Measurements from ENCODE around the gene ALG8.
"Not testable (repeated sequence)": the region's sequence is repeated elsewhere in the genome, so short reads cannot be mapped to it uniquely, and the experiment has no call there.

ALG8 gene

DNA sequence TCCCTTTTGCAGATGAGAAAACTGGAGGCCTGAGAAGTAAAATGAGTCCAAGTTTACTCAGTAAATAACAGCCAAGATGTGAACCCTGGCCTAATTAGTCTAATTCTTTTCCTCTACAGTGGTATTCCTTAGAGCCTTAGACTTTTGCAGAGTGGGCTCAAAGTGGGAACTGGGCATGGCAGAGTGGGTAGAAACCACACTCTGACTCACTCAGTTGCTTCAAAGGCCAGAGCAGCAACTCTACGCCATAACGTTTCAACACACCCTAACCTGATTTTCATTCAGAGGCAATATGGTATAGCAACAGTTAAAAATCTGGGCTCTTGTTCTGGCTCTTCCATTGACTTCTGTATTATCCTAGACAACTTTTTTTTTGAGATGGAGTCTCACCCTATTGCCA is 73.0 kb downstream of the ALG8 start:
- no peak for DNase-seq

DNA sequence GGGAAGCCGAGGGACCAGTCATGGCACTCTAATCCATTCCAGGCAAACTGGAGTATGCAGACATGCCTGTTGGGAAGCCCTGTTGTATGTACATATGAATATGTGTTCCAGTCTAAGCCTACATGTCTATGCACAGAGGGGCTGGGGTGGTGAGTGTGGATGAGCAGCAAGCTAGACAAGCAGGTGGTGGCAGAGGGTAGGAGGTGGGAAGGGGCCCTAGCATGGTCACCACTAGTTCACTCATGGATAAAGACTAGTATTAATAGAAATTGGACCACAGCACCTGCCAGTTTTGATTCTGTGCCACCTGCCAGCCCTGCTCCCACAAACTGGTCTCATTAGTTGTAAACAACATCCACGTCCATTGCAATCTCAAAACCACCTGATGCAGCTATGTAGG is 74.2 kb downstream of the ALG8 start:
- no peak for DNase-seq

DNA sequence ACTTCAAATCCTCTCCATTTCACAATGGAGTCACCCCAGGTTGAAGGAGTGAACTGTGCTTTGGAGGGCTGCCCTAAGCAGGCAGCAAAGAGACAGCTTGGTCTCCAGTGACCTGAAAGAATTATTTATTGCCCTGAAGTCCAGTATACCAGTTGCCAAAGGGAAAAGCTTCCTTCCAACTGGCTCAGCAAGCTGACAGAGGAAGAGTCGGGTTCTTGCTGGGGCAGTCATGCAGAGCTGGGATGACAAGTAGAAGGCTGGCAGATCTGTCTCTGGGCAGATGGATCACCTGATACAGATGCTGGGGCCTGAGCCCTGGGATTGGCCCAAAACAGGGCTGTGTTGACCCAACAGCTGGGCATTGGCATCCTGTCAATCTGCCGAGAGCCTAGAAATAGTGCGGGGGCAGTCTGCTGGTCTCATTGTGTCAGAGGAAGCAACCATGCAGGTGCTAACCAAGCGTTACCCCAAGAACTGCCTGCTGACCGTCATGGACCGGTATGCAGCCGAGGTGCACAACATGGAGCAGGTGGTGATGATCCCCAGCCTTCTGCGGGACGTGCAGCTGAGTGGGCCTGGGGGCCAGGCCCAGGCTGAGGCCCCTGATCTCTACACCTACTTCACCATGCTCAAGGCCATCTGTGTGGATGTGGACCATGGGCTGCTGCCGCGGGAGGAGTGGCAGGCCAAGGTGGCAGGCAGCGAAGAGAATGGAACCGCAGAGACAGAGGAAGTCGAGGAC is 75.8 kb downstream of the ALG8 start, which contains the start of gene THRSP:
TSS of gene THRSP (plus strand) at position 422 of the 742 bp plus-strand sequence. CDS start at position 443, 21 bp downstream.
- no peak for DNase-seq

DNA sequence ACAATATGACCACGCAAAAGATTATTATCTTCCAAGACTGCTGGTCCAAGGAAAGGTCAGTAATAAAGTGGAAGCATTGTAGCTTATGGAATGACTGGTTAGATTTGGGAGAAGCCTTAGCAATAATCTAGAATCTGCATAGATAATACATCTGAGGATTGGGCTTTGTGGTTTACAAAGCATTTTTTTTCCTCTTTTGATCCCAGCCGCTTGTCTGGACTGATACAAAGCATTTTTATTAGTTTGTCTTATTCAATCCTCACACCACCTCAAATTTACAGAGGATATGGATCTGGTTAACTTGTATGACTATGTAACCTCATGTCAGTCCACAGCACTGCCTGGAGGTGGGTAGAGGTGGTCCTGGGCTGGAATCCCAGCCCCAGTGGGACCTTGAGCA is 76.8 kb downstream of the ALG8 start:
- no peak for DNase-seq

DNA sequence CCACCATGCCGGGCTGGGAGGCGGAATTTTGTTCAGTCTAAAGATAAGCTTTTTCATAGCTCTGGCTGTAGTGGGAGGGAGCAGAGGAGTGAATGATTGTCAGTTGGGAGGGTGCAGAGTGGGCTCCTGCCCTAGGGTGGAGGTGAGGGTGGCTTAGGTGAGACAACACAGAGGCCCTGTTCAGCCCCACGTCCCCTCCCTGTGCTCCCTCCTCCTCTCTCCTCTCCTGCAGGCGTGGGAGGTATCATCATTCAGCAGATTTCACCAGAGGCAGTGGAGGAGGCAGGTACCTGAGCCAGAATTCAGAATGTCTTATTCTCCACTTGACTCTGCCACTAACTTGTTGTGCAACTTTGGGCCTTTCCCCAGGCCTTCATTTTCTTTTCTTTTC is 77.5 kb downstream of the ALG8 start:
- no peak for DNase-seq

DNA sequence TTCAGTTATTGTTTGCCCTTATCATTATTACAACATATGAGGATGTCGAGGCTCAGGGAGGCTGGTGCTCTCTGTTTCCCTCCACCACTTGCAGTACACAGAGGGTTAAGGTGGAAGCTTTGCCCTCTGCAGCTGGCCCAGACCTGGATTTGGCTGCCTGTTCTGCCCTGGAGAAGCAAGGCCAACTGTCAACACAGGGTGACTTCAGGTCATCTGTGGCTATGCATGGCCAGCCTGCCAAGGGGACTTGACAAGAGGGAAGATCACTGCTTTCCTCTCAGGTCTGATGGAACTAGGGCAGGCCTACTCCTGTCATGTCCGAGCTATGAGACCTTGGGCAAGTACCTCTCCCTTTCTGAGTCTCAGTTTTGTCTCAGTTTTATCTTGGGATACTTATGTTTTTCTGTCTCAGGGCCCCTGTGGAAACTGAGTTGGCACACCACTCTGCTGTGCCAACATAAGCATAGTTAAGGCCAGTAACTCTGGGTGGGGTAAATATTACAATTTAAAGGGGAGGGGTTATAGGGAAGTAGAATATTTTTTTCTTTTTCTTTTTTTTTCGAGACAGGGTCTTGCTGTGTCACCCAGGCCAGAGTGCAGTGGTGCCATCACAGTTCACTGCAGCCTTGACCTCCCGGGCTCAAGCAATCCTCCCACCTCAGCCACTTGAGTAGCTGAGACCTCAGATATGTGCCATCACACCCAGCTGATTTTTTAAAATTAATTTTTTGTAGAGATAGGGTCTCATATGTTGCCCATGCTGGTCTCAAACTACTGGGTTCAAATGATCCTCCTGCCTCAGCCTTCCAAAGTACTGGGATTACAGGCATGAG is 78.1 kb downstream of the ALG8 start:
- DNase-seq: no peak

DNA sequence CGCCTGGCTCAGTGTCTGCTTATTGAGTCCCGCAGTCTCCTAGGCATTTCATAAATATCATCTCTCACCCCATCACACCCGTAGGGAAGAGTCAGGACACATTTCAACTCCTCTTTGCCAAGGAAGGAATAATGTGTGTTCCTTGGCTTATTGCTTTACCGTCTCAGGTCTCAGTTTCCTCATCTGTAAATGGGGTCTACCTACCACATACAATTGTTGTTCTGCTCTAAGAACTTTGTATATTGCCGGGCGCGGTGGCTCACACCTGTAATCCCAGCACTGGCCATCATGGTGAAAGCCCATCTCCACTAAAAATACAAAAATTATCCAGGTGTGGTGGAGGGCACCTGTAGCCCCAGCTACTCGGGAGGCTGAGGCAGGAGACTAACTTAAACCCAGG is 78.9 kb downstream of the ALG8 start:
- DNase-seq: no peak

DNA sequence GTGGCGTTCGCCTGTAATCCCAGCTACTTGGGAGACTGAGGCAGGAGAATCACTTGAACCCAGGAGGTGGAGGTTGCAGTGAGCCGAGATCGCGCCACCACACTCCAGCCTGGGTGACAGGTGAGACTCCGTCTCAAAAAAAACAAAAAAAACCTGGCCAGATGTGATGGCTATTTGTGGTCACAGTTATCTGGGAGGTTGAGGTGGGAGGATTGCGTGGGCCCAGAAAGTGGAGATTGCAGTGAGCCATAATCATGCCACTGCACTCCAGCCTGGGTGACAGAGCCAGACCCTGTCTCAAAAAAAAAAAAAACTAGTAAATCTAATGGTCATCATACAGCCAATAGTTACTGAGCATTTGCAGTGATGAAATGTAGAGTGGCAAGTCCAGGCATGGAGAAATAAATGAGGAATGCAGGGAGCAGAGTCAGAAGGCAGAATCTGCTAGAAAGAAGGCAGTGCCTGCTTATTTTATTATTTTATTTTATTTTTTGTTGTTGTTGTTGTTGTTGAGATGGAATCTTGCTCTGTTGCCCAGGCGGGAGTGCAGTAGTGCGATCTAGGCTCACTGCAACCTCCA is 79.6 kb downstream of the ALG8 start:
- not testable (repeated sequence) for DNase-seq

DNA sequence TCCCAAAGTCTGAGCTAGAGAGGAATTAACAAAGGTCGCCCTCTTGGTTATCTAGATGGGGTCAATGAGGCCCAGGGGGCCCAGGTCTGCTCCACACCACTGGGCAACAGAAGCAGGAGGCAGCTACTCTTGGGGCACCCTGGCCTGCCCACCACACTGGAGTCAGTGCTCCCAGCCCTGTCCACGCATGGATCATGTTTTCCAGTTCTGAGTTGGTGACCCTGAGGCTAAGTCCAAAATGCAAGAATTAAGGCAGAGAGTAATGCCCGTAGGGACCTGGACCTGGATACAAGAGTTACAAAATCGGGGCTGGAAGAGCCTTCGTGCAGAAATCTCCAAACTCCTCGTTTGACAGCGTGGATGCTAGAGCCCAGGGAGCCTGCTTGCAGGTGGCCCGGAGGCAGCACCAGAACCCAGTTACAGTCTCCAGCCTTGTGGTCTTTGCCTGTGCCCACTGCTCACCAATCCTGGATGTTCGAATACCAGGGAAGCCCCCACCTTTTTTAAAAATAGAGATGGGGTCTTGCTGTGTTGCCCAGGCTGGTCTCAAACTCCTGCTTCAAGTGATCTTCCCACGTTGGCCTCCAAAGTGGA is 81.9 kb downstream of the ALG8 start:
- no peak for DNase-seq

DNA sequence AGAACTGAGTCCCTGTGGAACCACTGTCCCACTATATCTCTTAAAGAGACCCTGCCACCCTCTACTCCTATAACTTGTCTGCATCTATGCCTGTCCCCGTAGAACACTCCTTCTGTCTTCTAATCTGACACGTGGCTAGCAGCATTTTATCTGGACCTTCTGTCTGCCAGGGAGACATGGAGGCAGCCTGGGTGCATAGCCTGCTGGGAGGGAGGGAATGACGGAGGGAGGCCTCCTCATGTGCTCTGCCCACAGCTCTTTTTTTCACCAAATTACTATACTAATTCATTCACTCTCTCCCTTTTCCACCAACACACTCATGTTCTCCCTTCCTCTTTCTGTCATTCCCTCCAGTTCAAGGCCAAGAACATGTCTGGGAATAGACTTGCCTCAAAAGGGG is 83.3 kb downstream of the ALG8 start:
- DNase-seq: no peak

DNA sequence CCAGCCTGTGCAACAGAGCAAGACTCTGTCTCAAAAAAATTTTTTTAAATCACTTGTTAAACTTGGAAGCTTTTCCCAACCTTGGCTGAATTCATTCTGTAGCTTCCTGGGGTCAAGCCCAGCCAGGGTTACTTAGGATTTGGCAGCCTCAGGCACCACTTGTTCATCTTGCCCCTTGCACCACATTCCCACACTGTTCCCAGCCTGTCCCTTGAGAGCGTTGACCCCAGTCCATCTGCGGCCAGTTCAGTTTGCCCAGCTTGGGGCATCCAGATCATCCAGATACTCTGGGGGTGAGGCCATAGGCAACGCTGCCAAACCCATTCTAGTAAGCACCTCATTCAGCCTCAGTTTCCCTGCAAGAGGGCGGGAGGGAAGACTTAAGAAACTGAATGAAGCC is 84.5 kb downstream of the ALG8 start:
- DNase-seq: no peak

DNA sequence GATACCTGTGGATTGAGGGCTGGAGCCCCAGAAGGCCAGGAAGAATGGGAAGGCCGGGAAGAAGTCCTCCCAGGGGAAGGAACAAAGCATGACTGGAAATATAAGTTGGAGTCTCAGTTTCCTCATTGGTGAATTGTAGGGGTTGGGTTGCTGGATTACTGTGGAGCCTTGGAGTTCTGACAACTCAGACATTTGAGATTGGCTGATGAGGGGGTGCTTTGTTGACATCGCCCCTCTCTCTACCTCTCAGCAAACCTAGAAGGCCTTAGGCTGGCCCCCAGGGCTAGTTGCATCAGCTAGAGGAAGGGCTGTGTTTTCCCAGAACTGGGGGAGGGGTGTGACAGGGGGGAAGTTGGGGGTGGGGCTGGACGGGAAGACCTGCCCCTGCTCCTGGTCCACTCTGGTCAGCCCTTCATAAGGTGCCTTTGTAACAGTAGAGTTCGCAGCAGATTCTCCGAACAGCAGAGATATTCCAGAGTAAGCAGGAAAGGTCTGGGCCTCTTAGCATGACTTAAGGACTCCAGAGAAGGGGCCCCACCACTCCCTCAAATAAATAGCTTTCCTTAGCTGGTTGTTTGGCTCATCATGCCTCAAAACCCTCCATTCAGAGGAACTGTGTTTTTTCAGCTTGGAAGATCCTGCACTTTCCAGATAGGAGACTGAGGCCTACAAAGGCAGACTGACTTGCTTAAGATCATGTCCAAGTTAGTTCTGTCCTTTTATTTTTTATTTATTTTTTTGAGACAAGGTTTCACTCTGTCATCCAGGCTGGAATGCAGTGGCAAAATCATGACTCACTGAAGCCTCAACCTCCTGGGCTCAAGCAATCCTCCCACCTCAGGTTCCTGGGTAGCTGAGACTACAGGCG is 88.2 kb downstream of the ALG8 start:
- peak; percentile 72 for DNase-seq
